Caco-2 (cell line): ENCODE results near the gene GAREM2. TPM values are rescaled to one million over a fixed set of nuclear protein-coding genes. Genes with fewer than 3 reads are reported as not detected.

Experiments
- BruUV-seq: library from RNA; stranded (reverse); fragments of 400-500 nt; replicated peaks from 2 replicates; lab custom pipeline; 2021; lab: Mats Ljungman, UMichigan
- CTCF ChIA-PET: fragments of 300-600 bp; sonication (Branson Sonifier 250); formaldehyde crosslinking; loops from one replicate; lab custom pipeline; 2022; ENCODE audit warnings: antibody characterized with exemption; lab: Charles Lee
- POLR2A ChIA-PET: fragments of 300-600 bp; sonication (Branson Sonifier 250); formaldehyde crosslinking; loops from one replicate; lab custom pipeline; 2022; ENCODE audit warnings: antibody characterized with exemption; lab: Charles Lee
- DNase-seq, 2 experiments: peaks; one replicate each; pipeline versions ENCODE4 v3.0.0 to v3.0.0-alpha.2; 2020 to 2022
- H3K27me3 ChIP-seq: replicated peaks from 2 replicates; pipeline ENCODE4 v1.6.0; 2011; ENCODE audit warnings: low read length; ENCODE audit not compliant: control insufficient read depth, insufficient read depth
- H3K36me3 ChIP-seq: 2 replicates; pipeline ENCODE4 v1.5.1; 2011; ENCODE audit warnings: low read length; ENCODE audit not compliant: control insufficient read depth, insufficient read depth
- H3K4me1 ChIP-seq: fragments of 250-450 bp; sonication (Bioruptor Pico); 2 replicates; pipeline ENCODE4 v1.5.1; 2020; ENCODE audit warnings: mild to moderate bottlenecking
- H3K4me3 ChIP-seq: 2 replicates; pipeline ENCODE4 v1.5.1; 2011; ENCODE audit warnings: low read depth, mild to moderate bottlenecking, control low read depth, low read length
- H3K9me3 ChIP-seq: fragments of 250-450 bp; sonication (Bioruptor Pico); 2 replicates; pipeline ENCODE4 v1.5.1; 2020; ENCODE audit warnings: mild to moderate bottlenecking, moderate library complexity
- H3K27ac Mint-ChIP-seq: one replicate; pipeline ENCODE4 v1.8.0; 2022; ENCODE audit warnings: mixed read lengths; ENCODE audit not compliant: unreplicated experiment
- H3K27me3 Mint-ChIP-seq: one replicate; pipeline ENCODE4 v1.8.0; 2022; ENCODE audit warnings: mixed read lengths; ENCODE audit not compliant: insufficient read depth, unreplicated experiment
- H3K36me3 Mint-ChIP-seq: one replicate; pipeline ENCODE4 v1.8.0; 2022; ENCODE audit warnings: mild to moderate bottlenecking, mixed read lengths; ENCODE audit not compliant: insufficient read depth, unreplicated experiment
- H3K4me1 Mint-ChIP-seq: one replicate; pipeline ENCODE4 v1.8.0; 2022; ENCODE audit warnings: low read depth, mixed read lengths; ENCODE audit not compliant: unreplicated experiment
- H3K4me3 Mint-ChIP-seq: one replicate; pipeline ENCODE4 v1.8.0; 2022; ENCODE audit warnings: mild to moderate bottlenecking, moderate library complexity, mixed read lengths; ENCODE audit not compliant: unreplicated experiment
- H3K9me3 Mint-ChIP-seq: one replicate; pipeline ENCODE4 v1.8.0; 2022; ENCODE audit warnings: mixed read lengths; ENCODE audit not compliant: unreplicated experiment
- intact Hi-C: fragments of 100-400 bp; cut with micrococcal nuclease; formaldehyde crosslinking; loops from one replicate; pipeline ENCODE4 v1.10.0; 2022; ENCODE audit not compliant: unreplicated experiment
- total RNA-seq: library from RNA; stranded (reverse); gene quantifications from 2 replicates; pipeline ENCODE4 v1.2.3, GENCODE V29; 2022
- TF ChIP-seq, protein P1 (sequence below), 2 experiments: fragments of 200-600 bp in 1 of 2; IDR thresholded peaks; 1 replicate in 1 of 2; 2 replicates in 1 of 2; pipeline versions ENCODE4 v1.5.1 to v1.8.0; 2011 to 2022; ENCODE audit warnings: antibody characterized with exemption in 1 of 2, control low read depth in 1 of 2, inconsistent platforms in 1 of 2, low read depth in 1 of 2, low read length in 1 of 2, mild to moderate bottlenecking in 1 of 2, moderate library complexity in 1 of 2; ENCODE audit not compliant: insufficient read depth in 1 of 2, severe bottlenecking in 1 of 2, unreplicated experiment in 1 of 2

The GAREM2 gene
- total RNA-seq, 1 experiment from 2014 or later: 23.6 TPM

- Histone ChIP-seq H3K27me3 (no peaks in the 10 kb centered on the region), H3K36me3 (no peaks in the 10 kb centered on the region), H3K4me1 (no peaks in the 10 kb centered on the region), H3K4me3 (no peak overlapping the region), H3K9me3 (no peaks in the 10 kb centered on the region)
- peak overlapping the region; percentile 83 for H3K4me3 Mint-ChIP-seq
- BruUV-seq: no TSS peak
- POLR2A ChIA-PET: no interaction called here
- DNase-seq: peak in 1 of 2 experiments; percentile 36
- H3K36me3 Mint-ChIP-seq: peaks cover 5% of the 10 kb centered on the region
- TF ChIP-seq, protein P1, sequence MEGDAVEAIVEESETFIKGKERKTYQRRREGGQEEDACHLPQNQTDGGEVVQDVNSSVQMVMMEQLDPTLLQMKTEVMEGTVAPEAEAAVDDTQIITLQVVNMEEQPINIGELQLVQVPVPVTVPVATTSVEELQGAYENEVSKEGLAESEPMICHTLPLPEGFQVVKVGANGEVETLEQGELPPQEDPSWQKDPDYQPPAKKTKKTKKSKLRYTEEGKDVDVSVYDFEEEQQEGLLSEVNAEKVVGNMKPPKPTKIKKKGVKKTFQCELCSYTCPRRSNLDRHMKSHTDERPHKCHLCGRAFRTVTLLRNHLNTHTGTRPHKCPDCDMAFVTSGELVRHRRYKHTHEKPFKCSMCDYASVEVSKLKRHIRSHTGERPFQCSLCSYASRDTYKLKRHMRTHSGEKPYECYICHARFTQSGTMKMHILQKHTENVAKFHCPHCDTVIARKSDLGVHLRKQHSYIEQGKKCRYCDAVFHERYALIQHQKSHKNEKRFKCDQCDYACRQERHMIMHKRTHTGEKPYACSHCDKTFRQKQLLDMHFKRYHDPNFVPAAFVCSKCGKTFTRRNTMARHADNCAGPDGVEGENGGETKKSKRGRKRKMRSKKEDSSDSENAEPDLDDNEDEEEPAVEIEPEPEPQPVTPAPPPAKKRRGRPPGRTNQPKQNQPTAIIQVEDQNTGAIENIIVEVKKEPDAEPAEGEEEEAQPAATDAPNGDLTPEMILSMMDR (IDR thresholded peaks at IDR 0.05; ENCODE audit: insufficient read depth in 1 of 2, low read depth in 1 of 2, low read length in 1 of 2, severe bottlenecking in 1 of 2, unreplicated experiment in 1 of 2): no peak
- CTCF ChIA-PET: interaction anchor here (0.6 to 0.7 kb wide), 2 partner anchors 212 to 383 kb away, joined by 3 to 5 read pairs; no protein-coding TSS in a partner anchor
- H3K4me1 Mint-ChIP-seq: peaks cover 15% of the 10 kb centered on the region
- peaks cover 4% of the 10 kb centered on the region for H3K27me3 Mint-ChIP-seq
- H3K9me3 Mint-ChIP-seq: no peaks in the 10 kb centered on the region
- no peak overlapping the region for H3K27ac Mint-ChIP-seq
- intact Hi-C loops: no loop called here
Observed at GRCh38 chr2:26170795-26171194, 2.1 kb upstream of the GAREM2 start.

GRCh38 chr2:26172189-26172870 lies 558 bp upstream of the GAREM2 start:
- H3K9me3 ChIP-seq: no peaks in the 10 kb centered on the region
- CTCF ChIA-PET: interaction anchor here (1.0 kb wide), 1 partner anchor 13 kb away, joined by 3 read pairs; no protein-coding TSS in a partner anchor
- Mint-ChIP-seq H3K4me1 (peaks cover 15% of the 10 kb centered on the region), H3K4me3 (peak overlapping the region; percentile 83), H3K27ac (no peak overlapping the region), H3K9me3 (no peaks in the 10 kb centered on the region), H3K27me3 (peaks cover 4% of the 10 kb centered on the region), H3K36me3 (peaks cover 5% of the 10 kb centered on the region)
- no peaks in the 10 kb centered on the region for H3K27me3 ChIP-seq
- no peaks in the 10 kb centered on the region for H3K4me1 ChIP-seq
- intact Hi-C loops: no loop called here
- TF ChIP-seq, protein P1 (IDR thresholded peaks at IDR 0.05; ENCODE audit: insufficient read depth in 1 of 2, low read depth in 1 of 2, low read length in 1 of 2, severe bottlenecking in 1 of 2, unreplicated experiment in 1 of 2): no peak
- no peaks in the 10 kb centered on the region for H3K36me3 ChIP-seq
- no TSS peak for BruUV-seq
- H3K4me3 ChIP-seq: peak overlapping the region; percentile 84
- POLR2A ChIA-PET: no interaction called here
- DNase-seq: peak; percentile 53 to 54

GRCh38 chr2:26173776-26174482 lies 1.0 kb downstream of the GAREM2 start:
- Histone ChIP-seq H3K4me3 (peak overlapping the region; percentile 84), H3K4me1 (no peaks in the 10 kb centered on the region), H3K36me3 (peaks cover 2% of the 10 kb centered on the region; the same call in 1 of the 2 replicates), H3K27me3 (no peaks in the 10 kb centered on the region), H3K9me3 (no peaks in the 10 kb centered on the region)
- CTCF ChIA-PET: interaction anchor here (0.6 to 0.8 kb wide), 2 partner anchors 11 to 48 kb away, joined by 3 read pairs; no protein-coding TSS in a partner anchor
- Mint-ChIP-seq H3K36me3 (peaks cover 5% of the 10 kb centered on the region), H3K4me1 (peaks cover 15% of the 10 kb centered on the region), H3K27me3 (peaks cover 4% of the 10 kb centered on the region), H3K4me3 (peak overlapping the region; percentile 83), H3K27ac (peak overlapping the region; percentile 75), H3K9me3 (no peaks in the 10 kb centered on the region)
- intact Hi-C loops: no loop called here
- BruUV-seq: no TSS peak
- peak in 1 of 2 experiments; percentile 31 for DNase-seq
- POLR2A ChIA-PET: no interaction called here
- TF ChIP-seq, protein P1 (IDR thresholded peaks at IDR 0.05; ENCODE audit: insufficient read depth in 1 of 2, low read depth in 1 of 2, low read length in 1 of 2, severe bottlenecking in 1 of 2, unreplicated experiment in 1 of 2): no peak
